Psoas muscle (tissue), 8 donors: ENCODE measurements around the gene LRRFIP2. TPM values are rescaled to one million over a fixed set of nuclear protein-coding genes. Genes with fewer than 3 reads are reported as not detected.

Experiments
- ATAC-seq, 4 donors: fragments of 200-7000 bp; cut with Tn5 transposase; one replicate each; pipeline ENCODE4 v1.9.1; 2020; ENCODE audit warnings: moderate library complexity in 3 of 4, mild to moderate bottlenecking in 2 of 4
- DNase-seq, 2 donors: peaks; one replicate each; pipeline ENCODE4 v3.0.0-alpha.2; 2020
- H3K27ac ChIP-seq: fragments of 200-600 bp; one replicate; pipeline ENCODE4 v1.8.0; 2022
- H3K27me3 ChIP-seq, 3 donors: fragments of 200-600 bp in 1 of 3; one replicate each; pipeline versions ENCODE4 v1.6.1 to v1.8.0; 2013 to 2022; ENCODE audit warnings: low read length in 2 of 3, mild to moderate bottlenecking in 2 of 3, moderate library complexity in 1 of 3; ENCODE audit not compliant: insufficient read depth in 3 of 3
- H3K36me3 ChIP-seq, 2 donors: fragments of 200-600 bp in 1 of 2; one replicate each; pipeline versions ENCODE4 v1.6.1 to v1.8.0; 2013 to 2022; ENCODE audit warnings: low read depth in 1 of 2, mild to moderate bottlenecking in 1 of 2, moderate library complexity in 1 of 2; ENCODE audit not compliant: insufficient read depth in 1 of 2
- H3K4me1 ChIP-seq: fragments of 200-600 bp; one replicate; pipeline ENCODE4 v1.8.0; 2022
- H3K4me3 ChIP-seq: fragments of 200-600 bp; one replicate; pipeline ENCODE4 v1.8.0; 2022; ENCODE audit warnings: mild to moderate bottlenecking
- H3K9me3 ChIP-seq: fragments of 200-600 bp; one replicate; pipeline ENCODE4 v1.8.0; 2022
- WGBS, 3 donors: extraction: QIAGEN DNeasy Blood & Tissue Kit; methylation state at CpG; one replicate each; pipeline versions ENCODE4 v1.1.6 to v1.1.7; 2013; 5-methylcytosine and 5-hydroxymethylcytosine counted together
- intact Hi-C, 2 donors: fragments of 100-400 bp; cut with DNase I; formaldehyde crosslinking; loops; one replicate each; pipeline versions ENCODE4 v1.11.0 to v1.14.2; 2022
- polyA plus RNA-seq, 3 donors: library from polyadenylated mRNA; stranded (reverse); fragments of 200-250 nt; gene quantifications; one replicate each; pipeline ENCODE4 v1.2.3, GENCODE V29; 2013
- total RNA-seq, 4 donors: library from RNA; stranded (reverse); fragmentation: NEBNext Ultra II Directional in 2 of 4; extraction: Animal tissue kit (Norgen Biotek cat#: 25700) in 2 of 4; gene quantifications; one replicate each; pipeline versions ENCODE4 v1.2.1 to v1.2.4, GENCODE V29; 2021 to 2023
- TF ChIP-seq, protein P1 (sequence below): fragments of 200-600 bp; IDR thresholded peaks from one replicate; pipeline ENCODE4 v1.8.0; 2022; ENCODE audit warnings: antibody characterized with exemption
- donor health status: healthy with polysubstance abuse.
- donor health status: DM: no; HTN: no; CAD: no; lungs with moderate emphysema.
- donor health status: Bipolar disorder and iron deficiency.
- donor health status: healthy.
- donor health status: DM: yes; HTN: yes; CAD: no.
- donor health status: DM: no; HTN: no; CAD: no.
- donor health status: DM: no; HTN: no; CAD: no.
- donor health status: DM: yes; HTN: yes; CAD: no.

The LRRFIP2 gene
- total and polyA plus RNA-seq, 7 donors = 35.7 to 163 (median 127) TPM

DNA sequence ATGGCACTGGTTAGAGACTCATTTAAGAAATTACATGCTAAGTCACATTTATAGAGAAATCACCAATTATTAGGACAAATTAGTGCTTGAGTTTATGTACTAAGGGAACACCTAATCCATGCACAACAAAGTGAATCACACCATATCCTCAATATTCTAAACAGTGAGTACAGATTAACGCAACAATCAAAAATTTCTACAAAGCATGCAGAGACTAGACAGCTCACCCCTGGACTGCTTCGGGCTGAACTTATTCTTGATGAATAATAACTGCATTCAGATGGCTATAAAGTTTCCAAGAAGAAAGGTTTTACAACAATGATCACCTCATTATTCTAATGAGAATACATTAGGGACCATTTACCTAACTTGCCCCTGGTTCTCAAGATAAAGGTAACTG, 66.5 kb downstream of the LRRFIP2 start:
- H3K27ac ChIP-seq = no peak overlapping the region
- H3K4me1 ChIP-seq = no peaks in the 10 kb centered on the region
- TF ChIP-seq, protein P1, sequence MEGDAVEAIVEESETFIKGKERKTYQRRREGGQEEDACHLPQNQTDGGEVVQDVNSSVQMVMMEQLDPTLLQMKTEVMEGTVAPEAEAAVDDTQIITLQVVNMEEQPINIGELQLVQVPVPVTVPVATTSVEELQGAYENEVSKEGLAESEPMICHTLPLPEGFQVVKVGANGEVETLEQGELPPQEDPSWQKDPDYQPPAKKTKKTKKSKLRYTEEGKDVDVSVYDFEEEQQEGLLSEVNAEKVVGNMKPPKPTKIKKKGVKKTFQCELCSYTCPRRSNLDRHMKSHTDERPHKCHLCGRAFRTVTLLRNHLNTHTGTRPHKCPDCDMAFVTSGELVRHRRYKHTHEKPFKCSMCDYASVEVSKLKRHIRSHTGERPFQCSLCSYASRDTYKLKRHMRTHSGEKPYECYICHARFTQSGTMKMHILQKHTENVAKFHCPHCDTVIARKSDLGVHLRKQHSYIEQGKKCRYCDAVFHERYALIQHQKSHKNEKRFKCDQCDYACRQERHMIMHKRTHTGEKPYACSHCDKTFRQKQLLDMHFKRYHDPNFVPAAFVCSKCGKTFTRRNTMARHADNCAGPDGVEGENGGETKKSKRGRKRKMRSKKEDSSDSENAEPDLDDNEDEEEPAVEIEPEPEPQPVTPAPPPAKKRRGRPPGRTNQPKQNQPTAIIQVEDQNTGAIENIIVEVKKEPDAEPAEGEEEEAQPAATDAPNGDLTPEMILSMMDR = no peak
- no peaks in the 10 kb centered on the region for H3K9me3 ChIP-seq
- ATAC-seq = no peak
- no peaks in the 10 kb centered on the region for H3K27me3 ChIP-seq
- H3K4me3 ChIP-seq = no peak overlapping the region
- peaks cover 0 to 68% of the 10 kb centered on the region in 2 donors for H3K36me3 ChIP-seq
- 94 to 99% (median 98%) methylated on average over 2 of the region's 2 CpGs for WGBS, 3 donors
- intact Hi-C loops = no loop called here
- DNase-seq = no peak

DNA sequence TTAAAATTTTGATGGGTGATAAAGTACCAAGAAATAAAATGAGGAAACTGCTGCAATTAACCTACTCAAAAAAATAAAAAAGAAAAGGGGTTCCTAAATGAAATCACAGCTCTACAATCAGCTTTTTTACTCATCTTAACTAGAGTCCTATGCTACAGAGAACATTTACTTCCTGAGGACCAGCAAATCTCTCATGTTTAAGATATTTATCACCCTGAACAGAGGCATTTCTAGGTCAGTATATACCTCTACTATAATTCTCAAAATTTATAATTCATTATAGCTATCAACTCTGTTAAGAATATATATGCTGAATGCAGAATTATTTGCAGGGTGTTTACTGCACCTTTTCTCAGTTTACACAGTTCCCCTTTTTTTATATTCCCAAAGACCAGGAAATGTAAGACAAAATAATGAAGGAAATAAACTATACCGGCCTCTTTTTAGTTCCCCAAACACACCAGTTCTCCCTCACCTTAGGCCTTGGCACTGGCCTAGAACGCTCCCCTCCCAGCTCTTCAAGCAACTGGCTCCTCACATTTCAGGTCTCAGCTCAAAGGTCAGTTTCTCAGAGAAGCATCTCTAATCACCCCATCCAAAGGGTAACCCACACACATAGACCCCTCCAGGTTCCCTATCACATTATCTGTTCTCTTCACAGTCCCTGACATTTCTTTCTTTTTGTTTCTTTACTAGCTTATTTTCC, 71.1 kb downstream of the LRRFIP2 start:
- TF ChIP-seq, protein P1 = no peak
- Histone ChIP-seq H3K36me3 (peaks cover 0 to 73% of the 10 kb centered on the region in 2 donors), H3K4me1 (no peaks in the 10 kb centered on the region), H3K9me3 (no peaks in the 10 kb centered on the region), H3K27ac (no peak overlapping the region), H3K27me3 (no peaks in the 10 kb centered on the region), H3K4me3 (no peak overlapping the region)
- 52 to 76% (median 60%) methylated on average over 2 of the region's 2 CpGs for WGBS, 3 donors
- DNase-seq (no peak), ATAC-seq (no peak)
- intact Hi-C loops = no loop called here

- H3K9me3 ChIP-seq = no peaks in the 10 kb centered on the region
- H3K4me3 ChIP-seq = no peak overlapping the region
- no peak for ATAC-seq
- H3K27me3 ChIP-seq = no peaks in the 10 kb centered on the region
- DNase-seq = no peak
- intact Hi-C loops = no loop called here
- no peaks in the 10 kb centered on the region for H3K4me1 ChIP-seq
- WGBS, 3 donors = 76 to 81% (median 79%) methylated on average over 1 of the region's 1 CpG
- TF ChIP-seq, protein P1 = no peak
- H3K36me3 ChIP-seq = peaks cover 0 to 65% of the 10 kb centered on the region in 2 donors
- H3K27ac ChIP-seq = no peak overlapping the region
These were observed 74.0 kb downstream of the LRRFIP2 start for GRCh38 chr3:37100411-37100810.

DNA sequence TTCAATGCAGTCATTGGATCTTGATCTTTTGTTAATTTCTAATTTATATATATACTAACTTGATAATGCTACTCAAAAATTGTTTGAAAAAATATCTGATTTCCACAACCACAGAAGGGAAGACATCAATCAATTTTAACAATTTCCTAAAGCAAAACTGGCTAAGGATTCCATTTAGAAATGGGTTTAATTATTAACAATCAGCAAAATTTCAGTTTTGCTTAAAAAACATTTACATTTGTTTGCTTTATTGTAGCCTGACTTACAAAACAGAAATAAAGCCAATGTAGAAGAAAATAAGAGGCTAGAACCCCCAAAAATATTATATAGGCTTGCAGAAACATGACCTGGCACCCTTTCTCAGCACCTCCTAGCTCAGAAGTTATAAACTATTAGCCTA, 74.9 kb downstream of the LRRFIP2 start:
- Histone ChIP-seq H3K4me1 (no peaks in the 10 kb centered on the region), H3K4me3 (no peak overlapping the region), H3K27me3 (no peaks in the 10 kb centered on the region), H3K9me3 (no peaks in the 10 kb centered on the region), H3K27ac (no peak overlapping the region), H3K36me3 (peaks cover 0 to 66% of the 10 kb centered on the region in 2 donors)
- ATAC-seq (no peak), DNase-seq (no peak)
- TF ChIP-seq, protein P1 = no peak
- intact Hi-C loops = loop anchor here in 1 of 2 donors (10.0 kb wide), 1 partner anchor 255 kb away; no protein-coding TSS in a partner anchor

DNA sequence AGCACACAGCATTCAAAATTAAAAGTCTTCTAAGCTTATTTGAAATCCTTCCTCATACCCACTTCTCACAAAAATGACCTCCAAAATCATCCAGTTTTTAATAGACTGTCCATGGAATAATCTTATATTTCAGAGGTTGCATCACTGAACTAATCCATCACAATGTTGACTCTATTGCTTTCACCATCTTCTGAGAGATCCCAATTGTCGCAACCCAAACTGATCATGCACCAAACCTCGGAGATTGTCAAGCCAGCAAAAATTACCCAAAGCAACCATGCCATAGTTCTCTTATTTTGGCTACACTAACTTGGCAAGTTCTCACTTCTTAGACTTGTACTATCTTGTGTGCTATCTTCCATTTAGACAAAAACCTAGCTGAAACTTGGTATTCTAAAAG, 75.5 kb downstream of the LRRFIP2 start:
- 92 to 98% (median 93%) methylated on average over 2 of the region's 2 CpGs for WGBS, 3 donors
- no peak overlapping the region for H3K27ac ChIP-seq
- H3K9me3 ChIP-seq = no peaks in the 10 kb centered on the region
- no peaks in the 10 kb centered on the region for H3K27me3 ChIP-seq
- no peak overlapping the region for H3K4me3 ChIP-seq
- DNase-seq = no peak
- peaks cover 0 to 66% of the 10 kb centered on the region in 2 donors for H3K36me3 ChIP-seq
- no peak for ATAC-seq
- no peaks in the 10 kb centered on the region for H3K4me1 ChIP-seq
- TF ChIP-seq, protein P1 = no peak
- intact Hi-C loops = loop anchor here in 1 of 2 donors (10.0 kb wide), 1 partner anchor 256 kb away; no protein-coding TSS in a partner anchor
